ENCODE measurements around the gene MACROD2. TPM values are rescaled to one million over a fixed set of nuclear protein-coding genes. Genes with fewer than 3 reads are reported as not detected.

MACROD2 gene
- polyA plus RNA-seq, 1 donor from 2014 or later, result 23.2 TPM

DNA sequence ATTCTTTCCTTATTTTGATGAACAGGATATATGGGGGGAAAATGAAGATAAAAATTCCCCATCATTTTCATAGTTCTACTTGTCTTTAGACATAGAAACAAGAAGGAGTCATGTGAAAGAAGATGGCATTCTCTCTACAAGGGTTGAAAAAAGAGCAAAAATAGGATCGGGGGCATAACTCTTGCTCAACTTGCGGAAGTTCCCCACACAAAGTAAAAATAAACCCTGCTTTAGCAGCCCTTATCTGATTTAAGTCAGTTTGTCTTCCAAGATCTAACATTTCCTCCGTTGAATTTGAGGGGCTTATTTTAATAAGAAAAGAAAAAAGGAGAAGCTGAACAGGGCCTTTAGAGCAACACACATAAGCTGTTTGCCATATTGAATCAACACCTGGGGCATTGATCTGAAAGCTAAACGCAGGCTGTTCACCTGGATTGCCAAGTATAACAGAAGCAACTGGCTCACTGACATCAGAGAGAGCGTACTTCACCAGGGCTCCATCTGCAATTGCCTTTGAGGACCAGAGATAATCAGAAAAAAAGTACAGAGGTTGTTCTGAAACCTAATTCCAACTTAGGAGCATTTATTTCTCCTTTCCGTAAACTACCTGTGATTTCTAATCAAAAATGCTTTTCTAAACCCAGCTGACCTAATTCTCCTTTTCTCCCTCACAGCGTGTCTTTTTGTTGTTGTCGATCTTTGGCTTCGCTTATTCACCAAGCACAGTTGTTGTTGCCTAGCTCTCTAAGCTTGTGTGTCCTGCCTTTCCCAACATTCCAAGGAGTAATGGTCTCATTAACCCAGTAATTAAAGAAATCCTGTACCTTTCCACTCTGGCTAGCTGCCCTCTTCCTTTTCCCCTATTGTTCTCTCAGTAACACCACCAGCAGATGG is 2010.0 kb downstream of the MACROD2 start:
- Histone ChIP-seq H3K9me3 (ENCODE audit: low read length) (no peaks in the 10 kb centered on the region), H3K27me3 (ENCODE audit: insufficient read depth, low read depth, low read length) (peaks cover 10% of the 10 kb centered on the region), H3K9me2 (ENCODE audit: insufficient read depth, low read length) (no peaks in the 10 kb centered on the region), H3K4me3 (ENCODE audit: low read length) (no peak overlapping the region), H3K36me3 (ENCODE audit: insufficient read depth, low read length) (peaks cover 4% of the 10 kb centered on the region), H3F3A (ENCODE audit: insufficient read depth, low read length, poor library complexity, severe bottlenecking) (no peaks in the 10 kb centered on the region), H3K4me2 (ENCODE audit: low read length) (no peak overlapping the region), H3K9ac (ENCODE audit: low read length) (no peak overlapping the region), H3K27ac (ENCODE audit: low read length) (no peak overlapping the region), H3K79me2 (replicated peaks; ENCODE audit: insufficient read depth, low read length) (no peaks in the 10 kb centered on the region), H2AFZ (ENCODE audit: low read depth, low read length) (no peak overlapping the region), H4K20me1 (ENCODE audit: insufficient read depth) (no peaks in the 10 kb centered on the region)
- TF ChIP-seq RAD21 (conservative IDR thresholded peaks at IDR 0.05) (no peak), SMC3 (conservative IDR thresholded peaks at IDR 0.05; ENCODE audit: poor library complexity) (no peak), MXI1 (conservative IDR thresholded peaks at IDR 0.05; ENCODE audit: poor library complexity, severe bottlenecking) (no peak), TAF1 (IDR thresholded peaks at IDR 0.05; ENCODE audit: low read depth) (no peak)
- TF ChIP-seq, protein P1, sequence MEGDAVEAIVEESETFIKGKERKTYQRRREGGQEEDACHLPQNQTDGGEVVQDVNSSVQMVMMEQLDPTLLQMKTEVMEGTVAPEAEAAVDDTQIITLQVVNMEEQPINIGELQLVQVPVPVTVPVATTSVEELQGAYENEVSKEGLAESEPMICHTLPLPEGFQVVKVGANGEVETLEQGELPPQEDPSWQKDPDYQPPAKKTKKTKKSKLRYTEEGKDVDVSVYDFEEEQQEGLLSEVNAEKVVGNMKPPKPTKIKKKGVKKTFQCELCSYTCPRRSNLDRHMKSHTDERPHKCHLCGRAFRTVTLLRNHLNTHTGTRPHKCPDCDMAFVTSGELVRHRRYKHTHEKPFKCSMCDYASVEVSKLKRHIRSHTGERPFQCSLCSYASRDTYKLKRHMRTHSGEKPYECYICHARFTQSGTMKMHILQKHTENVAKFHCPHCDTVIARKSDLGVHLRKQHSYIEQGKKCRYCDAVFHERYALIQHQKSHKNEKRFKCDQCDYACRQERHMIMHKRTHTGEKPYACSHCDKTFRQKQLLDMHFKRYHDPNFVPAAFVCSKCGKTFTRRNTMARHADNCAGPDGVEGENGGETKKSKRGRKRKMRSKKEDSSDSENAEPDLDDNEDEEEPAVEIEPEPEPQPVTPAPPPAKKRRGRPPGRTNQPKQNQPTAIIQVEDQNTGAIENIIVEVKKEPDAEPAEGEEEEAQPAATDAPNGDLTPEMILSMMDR (IDR thresholded peaks at IDR 0.05; ENCODE audit: poor library complexity, severe bottlenecking), result no peak

DNA sequence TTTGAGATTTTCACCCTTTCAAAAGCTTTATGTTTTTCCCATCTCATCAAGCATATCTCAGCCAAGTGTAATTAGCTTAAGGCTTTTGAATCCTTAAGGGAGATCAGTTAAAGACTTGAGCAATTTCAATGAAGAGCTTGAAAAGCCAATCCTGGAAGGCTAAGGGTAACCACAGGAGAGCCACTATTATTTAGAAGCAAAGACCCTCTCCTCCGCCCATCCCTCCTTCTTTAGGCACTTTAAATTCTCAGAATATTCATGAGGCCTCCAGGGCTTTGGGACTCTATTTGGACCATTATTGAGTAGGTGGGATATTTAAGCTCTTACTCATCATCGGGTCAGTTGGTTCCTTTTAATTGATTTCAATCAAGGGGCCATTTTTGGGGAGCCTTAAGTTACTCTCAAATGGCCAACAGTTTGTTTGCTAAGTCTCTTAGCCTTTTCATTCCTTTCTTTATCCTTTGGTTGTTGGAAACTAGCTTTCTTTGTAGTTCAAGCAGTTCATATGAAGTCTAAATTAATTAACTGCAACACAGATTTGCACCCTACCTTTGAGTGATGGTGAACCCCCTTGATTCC is 2010.7 kb downstream of the MACROD2 start:
- Histone ChIP-seq H3F3A (ENCODE audit: insufficient read depth, low read length, poor library complexity, severe bottlenecking) (no peaks in the 10 kb centered on the region), H3K36me3 (ENCODE audit: insufficient read depth, low read length) (peaks cover 4% of the 10 kb centered on the region), H3K9me3 (ENCODE audit: low read length) (no peaks in the 10 kb centered on the region), H3K4me3 (ENCODE audit: low read length) (no peak overlapping the region), H2AFZ (ENCODE audit: low read depth, low read length) (no peak overlapping the region), H3K4me2 (ENCODE audit: low read length) (no peak overlapping the region), H3K27me3 (ENCODE audit: insufficient read depth, low read depth, low read length) (peaks cover 10% of the 10 kb centered on the region), H3K79me2 (replicated peaks; ENCODE audit: insufficient read depth, low read length) (no peaks in the 10 kb centered on the region), H3K27ac (ENCODE audit: low read length) (no peak overlapping the region), H4K20me1 (ENCODE audit: insufficient read depth) (no peaks in the 10 kb centered on the region), H3K9me2 (ENCODE audit: insufficient read depth, low read length) (no peaks in the 10 kb centered on the region), H3K9ac (ENCODE audit: low read length) (no peak overlapping the region)
- TF ChIP-seq POLR2AphosphoS5 (IDR thresholded peaks at IDR 0.05), result no peak

- Histone ChIP-seq H3K27me3 (ENCODE audit: insufficient read depth, low read depth, low read length) (peaks cover 10% of the 10 kb centered on the region), H3K4me2 (ENCODE audit: low read length) (no peak overlapping the region), H3K9me3 (ENCODE audit: low read length) (no peaks in the 10 kb centered on the region), H3K79me2 (replicated peaks; ENCODE audit: insufficient read depth, low read length) (no peaks in the 10 kb centered on the region), H3K36me3 (ENCODE audit: insufficient read depth, low read length) (peaks cover 4% of the 10 kb centered on the region), H3K27ac (ENCODE audit: low read length) (no peak overlapping the region), H3K4me3 (ENCODE audit: low read length) (no peak overlapping the region), H2AFZ (ENCODE audit: low read depth, low read length) (no peak overlapping the region), H3F3A (ENCODE audit: insufficient read depth, low read length, poor library complexity, severe bottlenecking) (no peaks in the 10 kb centered on the region), H3K9me2 (ENCODE audit: insufficient read depth, low read length) (no peaks in the 10 kb centered on the region), H3K9ac (ENCODE audit: low read length) (no peak overlapping the region), H4K20me1 (ENCODE audit: insufficient read depth) (no peaks in the 10 kb centered on the region)
- TF ChIP-seq POLR2AphosphoS5 (IDR thresholded peaks at IDR 0.05), result no peak
- TF ChIP-seq, protein P2, sequence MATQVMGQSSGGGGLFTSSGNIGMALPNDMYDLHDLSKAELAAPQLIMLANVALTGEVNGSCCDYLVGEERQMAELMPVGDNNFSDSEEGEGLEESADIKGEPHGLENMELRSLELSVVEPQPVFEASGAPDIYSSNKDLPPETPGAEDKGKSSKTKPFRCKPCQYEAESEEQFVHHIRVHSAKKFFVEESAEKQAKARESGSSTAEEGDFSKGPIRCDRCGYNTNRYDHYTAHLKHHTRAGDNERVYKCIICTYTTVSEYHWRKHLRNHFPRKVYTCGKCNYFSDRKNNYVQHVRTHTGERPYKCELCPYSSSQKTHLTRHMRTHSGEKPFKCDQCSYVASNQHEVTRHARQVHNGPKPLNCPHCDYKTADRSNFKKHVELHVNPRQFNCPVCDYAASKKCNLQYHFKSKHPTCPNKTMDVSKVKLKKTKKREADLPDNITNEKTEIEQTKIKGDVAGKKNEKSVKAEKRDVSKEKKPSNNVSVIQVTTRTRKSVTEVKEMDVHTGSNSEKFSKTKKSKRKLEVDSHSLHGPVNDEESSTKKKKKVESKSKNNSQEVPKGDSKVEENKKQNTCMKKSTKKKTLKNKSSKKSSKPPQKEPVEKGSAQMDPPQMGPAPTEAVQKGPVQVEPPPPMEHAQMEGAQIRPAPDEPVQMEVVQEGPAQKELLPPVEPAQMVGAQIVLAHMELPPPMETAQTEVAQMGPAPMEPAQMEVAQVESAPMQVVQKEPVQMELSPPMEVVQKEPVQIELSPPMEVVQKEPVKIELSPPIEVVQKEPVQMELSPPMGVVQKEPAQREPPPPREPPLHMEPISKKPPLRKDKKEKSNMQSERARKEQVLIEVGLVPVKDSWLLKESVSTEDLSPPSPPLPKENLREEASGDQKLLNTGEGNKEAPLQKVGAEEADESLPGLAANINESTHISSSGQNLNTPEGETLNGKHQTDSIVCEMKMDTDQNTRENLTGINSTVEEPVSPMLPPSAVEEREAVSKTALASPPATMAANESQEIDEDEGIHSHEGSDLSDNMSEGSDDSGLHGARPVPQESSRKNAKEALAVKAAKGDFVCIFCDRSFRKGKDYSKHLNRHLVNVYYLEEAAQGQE (IDR thresholded peaks at IDR 0.05; ENCODE audit: borderline replicate concordance), result no peak
- no peak for TF ChIP-seq EP300 (conservative IDR thresholded peaks at IDR 0.05; ENCODE audit: poor library complexity, severe bottlenecking)
- no peak for TF ChIP-seq EZH2 (IDR thresholded peaks at IDR 0.05; ENCODE audit: borderline replicate concordance, insufficient read depth, low read length, poor library complexity, severe bottlenecking)
- TF ChIP-seq, protein P1 (IDR thresholded peaks at IDR 0.05; ENCODE audit: poor library complexity, severe bottlenecking), result no peak
- no peak for TF ChIP-seq RAD21 (conservative IDR thresholded peaks at IDR 0.05)
- TF ChIP-seq TAF1 (IDR thresholded peaks at IDR 0.05; ENCODE audit: low read depth), result no peak
- no peak for TF ChIP-seq MXI1 (conservative IDR thresholded peaks at IDR 0.05; ENCODE audit: poor library complexity, severe bottlenecking)
- no peak for TF ChIP-seq SMC3 (conservative IDR thresholded peaks at IDR 0.05; ENCODE audit: poor library complexity)
Observed at GRCh38 chr20:16007164-16007563, 2011.8 kb downstream of the MACROD2 start.
